Mesothelial cell of epicardium (in vitro differentiated cells): Measurements from ENCODE around the gene PBX4. TPM values are rescaled to one million over a fixed set of nuclear protein-coding genes. Genes with fewer than 3 reads are reported as not detected.
"Not testable (repeated sequence)": the region's sequence is repeated elsewhere in the genome, so short reads cannot be mapped to it uniquely, and the experiment has no call there.

Source experiments
- DNase-seq, 2 experiments: peaks; one replicate each; pipeline ENCODE4 v3.0.0; 2021; ENCODE audit warnings: low spot score in 2 of 2; ENCODE audit not compliant: unreplicated experiment in 2 of 2
- H3K27ac Mint-ChIP-seq: 2 replicates; pipeline ENCODE4 v1.8.0; 2021; ENCODE audit warnings: mixed read lengths
- H3K27me3 Mint-ChIP-seq: 2 replicates; pipeline ENCODE4 v1.8.0; 2021; ENCODE audit warnings: low read depth, mixed read lengths
- H3K36me3 Mint-ChIP-seq: 2 replicates; pipeline ENCODE4 v1.8.0; 2021; ENCODE audit warnings: mixed read lengths
- H3K4me1 Mint-ChIP-seq: 2 replicates; pipeline ENCODE4 v1.8.0; 2021; ENCODE audit warnings: mixed read lengths
- H3K4me3 Mint-ChIP-seq: 2 replicates; pipeline ENCODE4 v1.8.0; 2021; ENCODE audit warnings: mild to moderate bottlenecking, moderate library complexity, mixed read lengths
- H3K9me3 Mint-ChIP-seq: 2 replicates; pipeline ENCODE4 v1.8.0; 2021; ENCODE audit warnings: mixed read lengths
- total RNA-seq: library from RNA; stranded (reverse); gene quantifications from 3 replicates; pipeline ENCODE4 v1.2.1, GENCODE V29; 2021
- TF ChIP-seq, protein P1 (sequence below): fragments of 200-600 bp; sonication (generic); IDR thresholded peaks from one replicate; pipeline ENCODE4 v1.5.0; 2021; ENCODE audit warnings: antibody characterized with exemption; ENCODE audit not compliant: unreplicated experiment

PBX4 gene
- total RNA-seq, 1 donor from 2014 or later = 12.8 TPM

GRCh38 chr19:19602713-19603324 is 15.7 kb downstream of the PBX4 start:
- Mint-ChIP-seq H3K27me3 (no peaks in the 10 kb centered on the region), H3K4me1 (peaks cover 1% of the 10 kb centered on the region), H3K9me3 (no peaks in the 10 kb centered on the region), H3K36me3 (peaks cover 3% of the 10 kb centered on the region), H3K4me3 (no peak overlapping the region), H3K27ac (no peak overlapping the region)
- TF ChIP-seq, protein P1, sequence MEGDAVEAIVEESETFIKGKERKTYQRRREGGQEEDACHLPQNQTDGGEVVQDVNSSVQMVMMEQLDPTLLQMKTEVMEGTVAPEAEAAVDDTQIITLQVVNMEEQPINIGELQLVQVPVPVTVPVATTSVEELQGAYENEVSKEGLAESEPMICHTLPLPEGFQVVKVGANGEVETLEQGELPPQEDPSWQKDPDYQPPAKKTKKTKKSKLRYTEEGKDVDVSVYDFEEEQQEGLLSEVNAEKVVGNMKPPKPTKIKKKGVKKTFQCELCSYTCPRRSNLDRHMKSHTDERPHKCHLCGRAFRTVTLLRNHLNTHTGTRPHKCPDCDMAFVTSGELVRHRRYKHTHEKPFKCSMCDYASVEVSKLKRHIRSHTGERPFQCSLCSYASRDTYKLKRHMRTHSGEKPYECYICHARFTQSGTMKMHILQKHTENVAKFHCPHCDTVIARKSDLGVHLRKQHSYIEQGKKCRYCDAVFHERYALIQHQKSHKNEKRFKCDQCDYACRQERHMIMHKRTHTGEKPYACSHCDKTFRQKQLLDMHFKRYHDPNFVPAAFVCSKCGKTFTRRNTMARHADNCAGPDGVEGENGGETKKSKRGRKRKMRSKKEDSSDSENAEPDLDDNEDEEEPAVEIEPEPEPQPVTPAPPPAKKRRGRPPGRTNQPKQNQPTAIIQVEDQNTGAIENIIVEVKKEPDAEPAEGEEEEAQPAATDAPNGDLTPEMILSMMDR = no peak
- DNase-seq = no peak

DNA sequence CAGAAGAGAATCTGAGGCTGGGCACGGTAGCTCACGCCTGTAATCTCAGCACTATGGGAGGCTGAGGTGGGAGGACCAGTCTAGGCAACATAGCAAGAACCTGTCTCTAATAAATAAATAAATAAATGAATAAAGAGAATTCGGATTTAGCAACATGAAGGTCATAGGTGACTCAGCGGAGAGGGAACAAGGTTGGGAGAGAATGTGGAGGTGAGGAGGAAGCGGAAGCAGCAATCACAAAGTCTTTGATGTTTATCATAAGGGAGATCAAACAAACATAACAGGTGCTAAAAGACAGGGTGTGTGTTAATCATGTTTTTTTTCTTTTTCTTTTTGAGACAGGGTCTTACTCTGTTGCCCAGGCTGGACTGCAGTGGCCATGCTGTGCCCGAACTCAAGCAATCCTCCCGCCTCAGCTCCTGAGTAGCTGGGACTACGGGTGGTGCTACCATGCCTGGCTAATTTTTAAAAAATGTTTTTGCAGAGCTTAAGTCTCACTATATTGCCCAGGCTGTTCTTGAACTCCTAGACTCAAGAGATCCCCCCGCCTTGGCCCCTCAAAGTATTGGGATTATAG is 16.3 kb downstream of the PBX4 start:
- Mint-ChIP-seq H3K4me1 (peaks cover 1% of the 10 kb centered on the region), H3K4me3 (no peak overlapping the region), H3K27ac (no peak overlapping the region), H3K27me3 (no peaks in the 10 kb centered on the region), H3K36me3 (peaks cover 4% of the 10 kb centered on the region), H3K9me3 (no peaks in the 10 kb centered on the region)
- DNase-seq = no peak
- TF ChIP-seq, protein P1 = no peak

GRCh38 chr19:19600793-19601330 is 17.6 kb downstream of the PBX4 start:
- Mint-ChIP-seq H3K4me1 (peaks cover 1% of the 10 kb centered on the region), H3K4me3 (no peak overlapping the region), H3K27me3 (no peaks in the 10 kb centered on the region), H3K27ac (no peak overlapping the region), H3K9me3 (no peaks in the 10 kb centered on the region), H3K36me3 (peaks cover 4% of the 10 kb centered on the region)
- DNase-seq = no peak
- TF ChIP-seq, protein P1 = no peak

- H3K4me1 Mint-ChIP-seq, H3K9me3 Mint-ChIP-seq, DNase-seq, H3K4me3 Mint-ChIP-seq, H3K27ac Mint-ChIP-seq, H3K36me3 Mint-ChIP-seq, H3K27me3 Mint-ChIP-seq: not testable (repeated sequence)
Observed at GRCh38 chr19:19598728-19599451, 19.6 kb downstream of the PBX4 start.

DNA sequence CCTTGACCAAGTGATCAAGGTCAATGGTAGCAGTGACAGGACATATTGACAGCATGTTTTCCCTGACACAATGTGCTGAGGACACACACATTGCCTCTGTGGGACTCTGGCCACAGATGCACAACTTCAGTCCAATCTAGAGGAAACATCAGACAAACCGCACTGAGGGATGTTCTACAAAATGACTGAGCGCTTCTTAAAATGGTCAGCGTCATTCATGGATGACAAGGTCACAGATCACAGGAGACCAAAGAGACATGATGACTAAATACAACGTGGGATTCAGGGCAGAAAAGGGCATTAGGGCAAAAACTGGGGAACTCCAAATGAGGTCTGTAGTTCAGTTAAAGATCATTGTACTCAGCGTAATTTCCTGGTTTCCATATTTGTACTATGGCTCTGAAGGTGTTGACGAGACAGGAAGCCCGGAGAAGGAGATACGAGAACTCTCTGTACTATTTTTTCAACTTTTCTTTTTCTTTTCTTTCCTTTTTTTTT is 20.6 kb downstream of the PBX4 start:
- TF ChIP-seq, protein P1 = no peak
- H3K9me3 Mint-ChIP-seq = no peaks in the 10 kb centered on the region
- H3K36me3 Mint-ChIP-seq = peaks cover 6% of the 10 kb centered on the region
- no peak overlapping the region for H3K27ac Mint-ChIP-seq
- peaks cover 6% of the 10 kb centered on the region for H3K4me1 Mint-ChIP-seq
- H3K4me3 Mint-ChIP-seq = no peak overlapping the region
- H3K27me3 Mint-ChIP-seq = no peaks in the 10 kb centered on the region
- DNase-seq = no peak
